GM12874 (cell line): Measurements from ENCODE around the gene NPC1.

Experiments used
- TF ChIP-seq, protein P1 (sequence below): IDR thresholded peaks from 2 replicates; pipeline ENCODE4 v1.5.1; 2011; ENCODE audit warnings: low read depth, mild to moderate bottlenecking, control low read depth, low read length, moderate library complexity; ENCODE audit not compliant: insufficient read depth

Gene NPC1

DNA sequence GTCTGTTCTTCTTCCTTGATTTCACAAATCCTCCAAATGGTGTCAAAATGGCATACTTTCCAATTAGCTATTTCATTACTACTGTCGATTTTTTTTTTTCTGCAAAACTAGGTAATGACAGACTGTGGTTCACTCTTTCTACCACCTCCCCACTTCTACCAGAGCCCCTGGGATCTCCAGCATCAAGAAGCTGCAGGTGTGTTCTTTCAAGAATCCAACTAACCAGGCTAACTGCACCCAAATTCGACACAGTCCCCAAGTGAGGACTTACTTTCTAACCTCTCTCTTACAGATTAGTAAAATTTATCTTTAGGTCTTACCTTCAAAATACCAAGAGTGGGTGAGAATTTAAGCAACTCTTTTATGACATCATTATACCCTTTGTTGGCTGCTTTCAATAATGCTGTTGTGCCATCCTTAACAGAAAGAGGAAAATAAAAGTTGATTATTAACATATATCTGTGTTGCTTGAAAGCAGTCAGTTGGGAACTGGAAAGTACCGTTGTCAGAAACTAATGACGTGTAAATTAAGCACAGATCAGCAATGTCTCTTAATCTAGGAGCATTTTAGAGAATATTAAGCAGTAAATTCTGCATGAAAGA, 31.2 kb upstream of the NPC1 start:
- TF ChIP-seq, protein P1, sequence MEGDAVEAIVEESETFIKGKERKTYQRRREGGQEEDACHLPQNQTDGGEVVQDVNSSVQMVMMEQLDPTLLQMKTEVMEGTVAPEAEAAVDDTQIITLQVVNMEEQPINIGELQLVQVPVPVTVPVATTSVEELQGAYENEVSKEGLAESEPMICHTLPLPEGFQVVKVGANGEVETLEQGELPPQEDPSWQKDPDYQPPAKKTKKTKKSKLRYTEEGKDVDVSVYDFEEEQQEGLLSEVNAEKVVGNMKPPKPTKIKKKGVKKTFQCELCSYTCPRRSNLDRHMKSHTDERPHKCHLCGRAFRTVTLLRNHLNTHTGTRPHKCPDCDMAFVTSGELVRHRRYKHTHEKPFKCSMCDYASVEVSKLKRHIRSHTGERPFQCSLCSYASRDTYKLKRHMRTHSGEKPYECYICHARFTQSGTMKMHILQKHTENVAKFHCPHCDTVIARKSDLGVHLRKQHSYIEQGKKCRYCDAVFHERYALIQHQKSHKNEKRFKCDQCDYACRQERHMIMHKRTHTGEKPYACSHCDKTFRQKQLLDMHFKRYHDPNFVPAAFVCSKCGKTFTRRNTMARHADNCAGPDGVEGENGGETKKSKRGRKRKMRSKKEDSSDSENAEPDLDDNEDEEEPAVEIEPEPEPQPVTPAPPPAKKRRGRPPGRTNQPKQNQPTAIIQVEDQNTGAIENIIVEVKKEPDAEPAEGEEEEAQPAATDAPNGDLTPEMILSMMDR = no peak

DNA sequence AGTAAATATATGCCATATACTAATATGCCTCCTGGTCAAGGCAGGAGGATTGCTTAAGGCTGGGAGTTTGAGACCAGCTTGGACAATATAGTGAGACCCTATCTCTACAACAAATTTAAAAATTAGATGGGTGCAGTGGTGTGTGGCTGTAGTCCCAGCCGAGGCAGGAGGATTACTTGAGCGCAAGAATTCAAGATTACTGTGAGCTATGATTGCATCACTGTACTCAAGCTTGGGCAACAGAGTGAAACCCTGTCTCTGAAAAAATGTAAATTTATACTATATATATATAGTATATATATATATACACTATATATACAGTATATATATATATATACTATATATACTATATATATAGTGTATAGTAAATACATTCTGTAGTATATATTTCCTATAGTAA, 30.0 kb upstream of the NPC1 start:
- TF ChIP-seq, protein P1 = no peak

DNA sequence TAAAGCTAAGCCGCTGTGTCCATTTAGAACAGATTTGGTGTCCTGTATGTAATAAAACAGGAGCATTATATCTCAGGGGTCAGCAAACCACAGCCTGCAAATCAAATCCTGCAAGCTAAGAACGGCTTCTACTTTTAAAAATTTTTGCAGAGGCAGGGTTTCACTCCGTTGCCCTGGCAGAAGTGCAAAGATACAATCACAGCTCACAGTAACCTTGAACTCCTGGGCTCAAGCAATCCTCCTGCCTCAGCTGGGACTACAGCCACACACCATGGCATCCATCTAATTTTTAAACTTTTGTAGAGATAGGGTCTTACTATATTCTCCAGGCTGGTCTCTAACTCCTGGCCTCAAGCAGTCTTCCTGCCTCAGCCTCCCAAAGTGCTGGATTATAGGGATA, 28.6 kb upstream of the NPC1 start:
- TF ChIP-seq, protein P1 = no peak

DNA sequence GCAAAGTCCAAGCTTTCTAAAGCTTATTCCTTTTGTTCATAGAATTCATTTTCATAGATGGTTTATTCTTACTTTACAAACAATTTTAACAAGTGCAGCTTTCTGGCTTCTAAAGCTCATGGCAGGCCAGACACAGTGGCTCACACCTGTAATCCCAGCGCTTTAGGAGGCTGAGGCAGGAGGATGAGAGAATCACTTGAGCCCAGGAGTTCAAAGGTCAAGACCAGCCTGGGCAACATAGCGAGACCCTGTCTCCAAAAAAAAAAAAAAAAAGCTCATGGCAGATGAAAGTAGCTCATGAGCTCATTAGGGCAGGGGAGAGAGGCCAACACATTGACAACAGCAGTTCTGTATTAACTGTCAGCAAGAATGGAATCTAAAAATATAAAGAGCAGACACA, 28.1 kb upstream of the NPC1 start:
- TF ChIP-seq, protein P1 = no peak

DNA sequence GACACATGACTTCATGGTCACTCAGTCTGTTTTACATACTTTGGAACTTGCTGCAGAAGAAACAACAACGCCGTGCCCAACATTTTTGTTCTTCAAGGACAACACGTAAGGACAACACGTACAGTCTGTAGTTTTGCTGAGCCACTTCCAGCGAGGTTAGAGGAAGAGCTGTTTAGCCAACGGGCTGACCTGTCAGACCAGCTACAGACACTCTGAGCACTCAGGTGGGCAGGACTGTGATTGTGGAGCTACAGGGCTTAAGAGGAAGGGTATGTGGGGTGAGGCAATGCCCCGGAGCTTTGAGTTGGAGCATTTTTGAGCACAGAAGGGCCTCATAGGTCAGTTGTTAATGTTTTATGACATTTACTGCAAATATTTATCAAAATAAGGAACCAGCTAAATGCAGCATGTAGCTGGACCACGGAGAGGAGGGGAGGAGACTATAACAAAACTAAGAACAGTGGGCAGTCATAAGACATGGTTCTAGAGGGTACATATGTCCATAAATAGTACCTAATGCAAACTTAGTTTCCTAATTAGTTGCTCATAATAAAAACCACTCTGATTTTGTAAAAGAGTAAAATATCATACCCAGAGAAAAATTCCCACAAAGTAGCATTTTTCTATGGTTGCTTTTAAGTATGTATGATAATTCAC, 26.3 kb upstream of the NPC1 start:
- TF ChIP-seq, protein P1 = no peak

DNA sequence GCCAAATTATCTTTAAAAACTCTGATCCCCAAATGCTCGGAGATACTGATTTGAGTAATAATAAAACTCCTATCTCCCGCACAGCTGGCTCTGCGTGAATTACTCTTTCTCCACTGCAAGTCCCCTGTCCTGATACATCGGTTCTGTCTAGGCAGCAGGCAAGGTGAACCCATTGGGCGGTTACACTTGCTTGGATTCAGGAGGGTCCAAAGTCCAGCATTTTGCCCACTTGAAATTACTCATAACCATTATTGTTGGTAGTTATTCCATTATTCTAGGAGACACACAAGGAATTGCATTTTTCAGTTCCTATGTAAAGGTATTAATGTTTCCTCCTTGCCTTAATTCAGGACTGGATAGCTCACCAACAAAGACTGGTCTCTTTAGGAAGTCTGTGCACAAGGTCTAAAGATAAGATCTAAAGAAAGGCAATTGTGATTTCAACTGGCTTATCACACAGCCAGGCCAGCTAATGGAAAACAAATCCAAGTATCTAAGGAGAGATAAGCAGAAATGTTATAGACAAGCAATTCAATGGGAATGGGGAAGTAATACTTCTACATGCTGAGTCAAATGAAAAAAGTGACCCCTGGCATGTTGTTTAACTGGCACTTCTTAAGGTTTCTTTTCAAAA, 23.2 kb upstream of the NPC1 start:
- TF ChIP-seq, protein P1 = no peak

DNA sequence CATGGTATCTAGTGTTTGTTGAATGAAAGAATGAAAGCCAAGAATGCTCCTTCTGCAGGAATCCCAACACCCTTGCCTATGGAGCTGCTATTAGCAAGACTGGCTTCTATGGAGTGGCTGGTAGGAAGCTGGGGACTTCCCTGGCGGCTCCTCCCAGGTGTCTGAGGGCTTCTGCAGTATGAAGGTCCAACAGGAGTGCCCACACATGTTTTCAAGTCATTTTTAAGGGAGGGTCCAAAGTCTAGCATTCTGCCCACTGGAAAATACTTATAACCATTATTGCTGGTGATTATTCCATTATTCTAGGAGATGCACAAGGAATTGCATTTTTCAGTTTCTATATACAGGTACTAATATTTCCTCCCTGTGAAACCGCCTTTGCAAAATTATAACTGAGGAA, 21.9 kb upstream of the NPC1 start:
- TF ChIP-seq, protein P1 = no peak
